Activated T-cell treated with anti-CD3 and anti-CD28 coated beads for 24 hours (primary cell): ENCODE results near the gene H3-3A.
"Not testable (repeated sequence)": the region's sequence is repeated elsewhere in the genome, so short reads cannot be mapped to it uniquely, and the experiment has no call there.

ENCODE experiments used
- DNase-seq: peaks from one replicate; pipeline ENCODE4 v3.0.0-alpha.2; 2020; ENCODE audit warnings: low read depth

The H3-3A gene

GRCh38 chr1:226085675-226086285, 23.3 kb downstream of the H3-3A start:
- DNase-seq = no peak

- DNase-seq = no peak
Observed at GRCh38 chr1:226086776-226087175, 24.3 kb downstream of the H3-3A start.

- no peak for DNase-seq
Observed at GRCh38 chr1:226091461-226091860, 28.9 kb downstream of the H3-3A start.

DNA sequence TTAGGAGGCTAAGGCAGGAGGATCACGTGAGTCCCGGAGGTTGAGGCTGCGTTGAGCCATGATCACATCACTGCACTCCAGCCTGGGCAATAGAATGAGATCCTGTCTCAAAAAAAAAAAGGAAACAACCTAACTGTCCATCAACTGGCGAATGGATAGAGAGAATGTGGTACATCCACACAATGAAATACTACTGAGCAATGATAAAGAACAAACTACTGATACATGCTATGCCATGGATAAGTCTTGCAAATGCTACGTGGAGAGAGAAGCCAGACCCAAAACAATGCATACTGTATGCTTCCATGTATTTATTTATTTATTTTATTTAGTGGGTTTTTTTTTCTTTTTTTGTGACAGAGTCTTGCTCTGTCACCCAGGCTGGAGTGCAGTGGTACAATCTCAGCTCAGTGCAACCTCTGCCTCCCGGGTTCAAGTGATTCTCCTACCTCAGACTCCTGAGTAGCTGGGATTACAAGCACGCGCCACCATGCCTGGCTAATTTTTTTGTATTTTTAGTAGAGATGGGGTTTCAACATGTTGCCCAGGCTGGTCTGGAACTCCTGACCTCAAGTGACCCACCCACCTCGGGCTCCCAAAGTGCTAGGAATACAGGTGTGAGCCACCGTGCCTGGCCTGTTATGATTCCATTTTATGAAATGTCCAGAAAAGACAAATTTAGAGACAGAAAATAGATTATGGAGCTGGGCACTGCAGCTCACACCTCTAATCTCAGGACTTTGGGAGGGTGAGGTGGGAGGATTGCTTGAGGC, 29.7 kb downstream of the H3-3A start:
- not testable (repeated sequence) for DNase-seq

DNA sequence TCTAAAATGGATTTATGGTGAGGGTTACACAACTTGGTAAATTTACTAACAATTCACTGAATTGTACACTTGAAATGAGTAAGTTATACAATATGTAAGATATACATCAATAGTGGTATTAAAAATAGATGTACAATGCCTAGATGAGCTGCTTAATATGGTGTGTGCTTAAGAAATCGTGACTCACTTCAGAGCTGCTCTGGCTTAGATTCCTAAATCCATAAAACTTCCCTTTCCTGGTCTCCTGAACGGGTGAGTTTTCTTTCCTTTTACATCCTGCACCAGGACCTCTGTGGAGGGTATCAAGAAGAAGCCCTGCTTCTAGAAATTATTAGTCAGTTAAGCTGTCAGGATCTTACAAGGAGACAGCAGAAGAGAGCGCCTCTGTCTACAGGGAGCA, 30.4 kb downstream of the H3-3A start:
- no peak for DNase-seq

DNA sequence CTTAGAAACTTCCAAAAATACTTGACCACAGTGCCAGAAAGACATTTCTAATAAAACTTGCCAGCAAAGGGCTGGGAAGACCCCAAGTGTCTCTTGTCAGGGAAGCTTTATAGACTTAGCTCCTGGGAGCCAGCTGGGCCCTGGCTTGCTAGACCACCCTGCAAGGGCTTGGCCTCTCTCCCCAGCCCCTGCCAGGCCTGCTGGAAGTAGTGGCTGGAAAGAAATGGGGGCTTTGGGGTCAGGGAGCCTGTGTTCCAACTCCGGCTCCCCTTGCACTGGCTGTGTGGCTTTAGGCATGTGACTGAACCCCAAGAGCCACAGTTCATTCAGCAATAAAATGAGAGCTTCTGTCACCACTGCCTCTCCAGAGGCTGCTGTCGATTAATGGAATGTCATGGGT, 31.1 kb downstream of the H3-3A start:
- no peak for DNase-seq

- DNase-seq = no peak
Observed at GRCh38 chr1:226094451-226094850, 31.9 kb downstream of the H3-3A start.

DNA sequence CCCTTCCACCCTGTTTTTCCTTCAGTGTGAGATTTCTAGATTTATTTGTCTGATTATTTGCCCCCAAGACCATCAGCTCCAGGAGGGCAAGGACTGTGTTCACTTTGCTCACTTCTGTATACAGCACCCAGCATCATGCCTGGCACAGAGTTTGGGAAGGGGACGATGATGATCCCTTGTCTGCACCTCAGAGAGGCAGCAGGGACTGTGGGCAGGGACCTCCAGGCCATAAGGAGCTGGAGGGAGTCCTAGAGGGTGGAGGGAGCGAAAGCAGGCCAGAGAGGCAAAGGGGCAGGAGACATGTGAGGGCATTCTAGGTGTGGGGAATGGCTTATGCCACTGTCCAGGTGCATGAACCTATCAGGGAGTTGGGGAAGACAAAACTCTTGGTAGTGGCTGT, 32.8 kb downstream of the H3-3A start:
- no peak for DNase-seq

- DNase-seq = no peak
Observed at GRCh38 chr1:226097866-226098625, 35.5 kb downstream of the H3-3A start.

DNA sequence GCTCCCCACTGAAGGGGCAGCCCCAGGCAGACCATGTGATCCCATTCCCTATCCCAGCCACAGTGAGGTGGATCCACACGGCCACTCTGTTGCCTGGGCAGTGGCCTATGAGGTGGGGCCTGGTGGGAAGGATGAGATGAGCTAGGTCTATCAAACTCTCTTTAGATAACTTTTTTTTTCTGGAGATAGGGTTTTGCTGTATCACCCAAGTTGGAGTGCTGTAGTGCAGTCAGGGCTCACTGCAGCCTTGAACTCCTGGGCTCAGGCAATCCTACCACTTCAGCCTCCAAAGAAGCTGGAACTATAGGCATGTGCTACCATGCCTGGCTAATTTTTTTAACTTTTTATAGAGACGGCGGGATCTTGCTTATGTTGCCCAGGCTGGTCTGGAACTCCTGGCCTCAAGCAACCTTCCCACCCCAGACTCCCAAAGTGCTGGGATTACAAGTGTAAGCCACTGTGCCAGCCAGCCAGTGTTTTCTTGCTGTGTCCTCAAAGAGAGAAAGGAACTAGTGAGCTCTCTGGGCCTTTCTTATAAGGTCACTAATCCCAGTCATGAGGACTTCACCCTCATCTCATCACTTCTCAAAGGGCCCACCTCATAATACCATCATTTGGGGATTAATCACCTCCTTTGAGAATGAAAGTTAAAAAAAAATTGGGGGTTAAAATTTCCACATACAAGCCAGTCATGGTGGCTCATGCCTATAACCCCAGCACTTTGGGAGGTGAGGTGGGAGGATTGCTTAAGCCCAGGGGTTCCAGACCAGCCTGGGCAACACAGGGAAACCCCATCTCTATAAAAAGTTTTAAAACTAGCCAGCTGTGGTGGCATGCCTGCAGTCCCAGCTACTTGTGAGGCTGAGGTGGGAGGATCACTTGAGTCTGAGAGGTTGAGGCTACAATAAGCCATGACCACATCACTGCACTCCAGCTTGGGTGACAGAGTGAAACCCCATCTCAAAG, 36.6 kb downstream of the H3-3A start:
- no peak for DNase-seq

- DNase-seq = no peak
Observed at GRCh38 chr1:226100436-226101391, 38.2 kb downstream of the H3-3A start.

- DNase-seq = no peak
Observed at GRCh38 chr1:226104671-226105121, 42.2 kb downstream of the H3-3A start.

DNA sequence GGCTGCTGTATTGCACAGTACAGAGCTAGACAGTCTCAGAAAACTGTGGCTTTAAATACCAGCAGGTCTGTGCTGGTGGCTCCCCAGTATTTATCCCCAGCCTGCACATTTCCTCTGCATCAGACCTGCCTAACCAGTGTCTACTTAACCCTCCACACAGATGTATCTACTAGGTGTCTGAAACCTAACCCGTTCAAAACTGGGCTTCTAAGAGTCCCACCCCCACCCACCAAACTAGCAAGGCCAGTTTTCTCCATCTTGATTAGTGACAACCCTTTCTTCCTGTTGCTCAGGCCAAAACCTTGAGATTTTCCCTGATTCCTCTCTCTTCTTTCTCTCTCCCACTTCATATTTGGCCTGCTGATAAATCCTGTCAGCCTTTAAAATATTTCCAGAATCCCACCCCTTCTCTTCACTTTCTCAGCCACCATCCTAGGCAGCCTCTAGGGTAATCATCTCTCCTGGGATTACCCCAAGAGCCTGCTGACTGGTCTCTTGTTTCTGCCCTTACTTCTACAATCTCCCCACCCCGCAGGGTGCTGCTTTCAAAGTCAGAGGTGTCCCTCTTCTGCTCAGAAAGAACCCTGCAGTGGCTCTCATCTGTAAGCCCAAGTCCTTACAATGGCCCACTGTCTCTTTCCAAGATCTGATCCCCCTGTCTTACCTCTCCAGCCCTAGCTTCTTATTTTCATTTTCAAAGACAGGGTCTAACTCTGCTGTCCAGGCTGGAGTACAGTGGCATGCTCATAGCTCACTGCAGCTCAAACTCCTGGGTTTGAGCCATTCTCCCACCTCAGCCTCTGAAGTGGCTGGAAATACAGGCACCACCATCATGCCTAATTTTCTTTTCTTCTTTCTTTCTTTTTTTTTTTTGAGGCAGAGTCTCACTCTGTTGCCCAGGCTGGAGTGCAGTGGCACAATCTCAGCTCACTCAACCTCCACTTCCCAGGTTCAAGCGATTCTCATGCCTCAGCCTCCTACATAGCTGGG, 45.2 kb downstream of the H3-3A start:
- DNase-seq = no peak

GRCh38 chr1:226108935-226109828, 46.7 kb downstream of the H3-3A start:
- no peak for DNase-seq

DNA sequence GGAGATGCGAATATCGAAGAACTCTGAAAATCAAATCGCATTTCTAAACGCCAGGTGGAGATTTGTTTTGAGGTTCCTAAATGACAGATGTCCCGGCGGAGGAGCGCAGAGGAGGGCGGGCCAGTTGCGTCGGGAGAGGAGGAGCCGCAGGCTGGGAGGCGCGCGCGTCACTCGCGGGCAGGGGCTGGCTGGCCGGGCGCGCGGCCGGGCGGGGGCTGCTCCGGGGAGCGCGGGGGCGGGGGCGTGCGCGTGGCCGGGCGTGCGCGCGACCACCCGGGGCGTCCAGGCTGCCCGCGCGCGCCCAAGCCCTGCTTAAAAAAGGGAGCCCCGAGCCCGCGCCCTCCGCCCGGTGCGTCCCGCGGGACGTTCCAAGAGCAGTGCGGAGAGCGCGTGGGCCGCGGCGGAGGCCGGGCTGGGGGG, 47.3 kb downstream of the H3-3A start:
- DNase-seq = peak; percentile 78

- peak; percentile 38 for DNase-seq
Observed at GRCh38 chr1:226110249-226111097, 48.0 kb downstream of the H3-3A start.
